Epithelial cell of proximal tubule (primary cell): ENCODE measurements around the gene SORCS1. TPM values are rescaled to one million over a fixed set of nuclear protein-coding genes. Genes with fewer than 3 reads are reported as not detected.

Source experiments
- DNase-seq: peaks from one replicate; pipeline ENCODE4 v3.0.0-alpha.2; 2011; ENCODE audit warnings: low read depth
- H3K4me3 ChIP-seq: 2 replicates; pipeline ENCODE4 v1.5.1; 2011; ENCODE audit warnings: low read depth, mild to moderate bottlenecking, low read length
- CTCF ChIP-seq: conservative IDR thresholded peaks from 2 replicates; pipeline ENCODE4 v1.5.1; 2012; ENCODE audit warnings: low read depth, mild to moderate bottlenecking, low read length
- total RNA-seq: library from RNA; depleted of rRNA; stranded (reverse); fragments of >200 nt; gene quantifications from 2 replicates; pipeline ENCODE4 v1.2.3, GENCODE V29; 2015

The SORCS1 gene
- total RNA-seq, 1 donor from 2014 or later = 0.06 TPM

DNA sequence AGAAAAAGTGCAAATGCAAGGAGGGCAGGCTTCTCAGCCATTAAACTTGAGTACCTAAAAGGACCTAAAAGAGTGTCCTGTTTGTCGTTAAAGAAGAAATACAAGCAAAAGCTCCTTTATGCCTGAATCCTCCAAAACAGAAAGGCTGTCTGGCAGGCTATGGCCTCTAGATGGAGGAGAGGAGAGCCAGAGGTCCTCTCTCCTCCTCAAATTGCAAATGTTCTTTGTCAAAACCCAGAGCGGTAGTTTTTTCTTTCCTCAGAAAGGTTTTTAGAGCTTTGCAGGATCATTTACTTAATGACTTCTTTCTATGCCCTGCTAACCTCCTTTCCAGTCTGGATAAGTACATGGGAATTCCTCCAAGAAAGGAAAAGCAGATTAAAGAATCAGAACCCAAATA, 1.9 kb upstream of the SORCS1 start:
- no peak overlapping the region for H3K4me3 ChIP-seq
- no peak for DNase-seq
- TF ChIP-seq CTCF = no peak

- peak overlapping the region; percentile 33 for H3K4me3 ChIP-seq
- DNase-seq = no peak
- no peak for TF ChIP-seq CTCF
These were observed 486 bp upstream of the SORCS1 start for GRCh38 chr10:107164992-107165391.

DNA sequence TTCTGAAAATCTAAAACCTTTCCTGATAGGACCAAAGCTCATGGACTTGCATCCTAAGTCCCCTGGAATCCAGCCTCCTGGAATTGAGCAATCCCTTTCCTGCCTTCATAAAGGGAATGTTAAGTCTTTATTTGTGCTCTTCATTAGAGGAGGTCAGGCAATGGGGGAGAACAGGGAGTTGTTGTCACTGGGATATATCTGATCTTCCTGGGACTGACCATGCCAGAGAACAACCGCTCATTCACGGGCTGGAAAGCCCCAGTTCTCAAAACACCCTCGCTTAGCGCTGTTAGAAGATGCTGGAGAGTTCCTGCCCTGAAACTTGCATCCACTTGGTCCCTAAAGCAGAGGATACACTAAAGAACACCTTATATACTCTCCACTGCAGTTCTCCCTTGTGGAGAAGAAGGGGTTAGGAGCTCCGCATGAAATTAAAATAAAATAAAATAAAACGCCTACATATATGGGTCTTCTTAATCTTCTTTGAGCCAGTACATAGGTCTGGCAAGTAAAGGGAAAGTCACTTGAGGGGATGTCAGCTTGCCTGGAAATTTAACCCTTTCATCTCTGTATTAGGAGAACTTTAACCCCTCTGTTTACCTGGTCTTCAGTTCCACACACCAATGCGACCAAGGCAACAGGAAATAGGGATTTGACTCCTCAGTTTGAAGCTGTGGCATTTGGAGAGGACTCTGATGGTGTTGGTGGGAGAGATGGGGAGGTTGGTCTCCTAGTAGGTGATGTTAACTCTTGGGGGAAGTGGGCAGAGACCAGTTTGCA, 1.2 kb downstream of the SORCS1 start:
- no peak for TF ChIP-seq CTCF
- DNase-seq = no peak
- H3K4me3 ChIP-seq = no peak overlapping the region

GRCh38 chr10:107160866-107161265, 3.6 kb downstream of the SORCS1 start:
- DNase-seq = no peak
- no peak for TF ChIP-seq CTCF
- no peak overlapping the region for H3K4me3 ChIP-seq

DNA sequence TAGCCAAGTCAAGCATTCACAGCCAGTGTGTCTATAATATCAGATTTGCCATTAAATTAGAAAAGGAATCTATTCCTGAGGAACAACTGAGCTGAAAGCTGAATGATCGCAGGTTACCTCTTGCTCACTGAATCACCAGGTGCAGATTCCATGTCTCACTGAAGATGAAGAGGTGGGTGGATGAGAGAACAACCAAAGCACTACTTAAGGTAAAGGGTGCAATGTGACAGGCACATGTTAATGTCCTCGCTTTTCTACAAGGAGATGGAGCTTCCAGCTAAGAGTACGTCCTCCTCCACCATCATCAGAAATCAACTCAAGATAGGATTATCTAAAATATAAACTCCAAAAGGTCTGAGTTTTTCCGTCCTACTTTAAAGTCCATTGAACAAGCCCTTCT, 4.6 kb downstream of the SORCS1 start:
- H3K4me3 ChIP-seq = no peak overlapping the region
- no peak for DNase-seq
- TF ChIP-seq CTCF = no peak

DNA sequence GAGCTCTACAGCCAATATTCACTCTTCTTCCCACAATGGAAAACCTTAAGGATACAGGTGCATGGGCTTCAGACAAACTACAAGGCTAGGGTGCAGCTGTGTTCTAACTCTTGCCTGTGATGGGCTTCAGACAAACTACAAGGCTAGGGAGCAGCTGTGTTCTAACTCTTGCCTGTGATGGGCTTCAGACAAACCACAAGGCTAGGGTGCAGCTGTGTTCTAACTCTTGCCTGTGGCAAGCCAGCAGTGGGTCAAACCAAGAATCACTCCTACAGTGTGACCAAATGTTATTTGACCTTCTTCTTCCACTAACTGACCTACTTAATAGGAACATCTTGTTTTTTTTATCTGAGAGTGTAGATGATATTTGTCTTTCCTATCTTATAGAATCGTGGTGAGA, 7.4 kb downstream of the SORCS1 start:
- DNase-seq = no peak
- no peak overlapping the region for H3K4me3 ChIP-seq
- no peak for TF ChIP-seq CTCF

DNA sequence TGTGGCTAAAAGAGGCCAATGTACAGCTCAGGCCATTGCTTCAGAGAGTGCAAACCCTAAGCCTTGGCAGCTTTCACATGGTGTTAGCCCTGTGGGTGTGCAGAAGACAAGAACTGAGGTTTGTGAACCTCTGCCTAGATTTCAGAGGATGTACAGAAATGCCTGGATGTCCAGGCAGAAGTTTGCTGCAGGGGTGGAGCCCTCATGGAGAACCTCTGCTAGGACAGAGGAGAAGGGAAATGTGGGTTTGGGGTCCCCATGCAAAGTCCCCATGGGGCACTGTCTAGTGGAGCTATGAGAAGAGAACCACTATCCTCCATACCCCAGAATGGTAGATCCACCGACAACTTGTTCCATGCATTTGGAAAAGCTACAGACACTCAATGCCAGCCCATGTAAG, 12.4 kb downstream of the SORCS1 start:
- no peak for TF ChIP-seq CTCF
- H3K4me3 ChIP-seq = no peak overlapping the region

More for the DNA sequence above, 12.4 kb downstream of the SORCS1 start:
- no peak for DNase-seq
